Fibroblast of villous mesenchyme (primary cell): ENCODE data around the gene IGFN1. TPM values are rescaled to one million over a fixed set of nuclear protein-coding genes. Genes with fewer than 3 reads are reported as not detected.
"Not testable (repeated sequence)": the region's sequence is repeated elsewhere in the genome, so short reads cannot be mapped to it uniquely, and the experiment has no call there.

Source experiments
- DNase-seq: peaks from one replicate; pipeline ENCODE4 v3.0.0-alpha.2; 2010; ENCODE audit warnings: low read depth
- H3K4me3 ChIP-seq: 2 replicates; pipeline ENCODE4 v1.5.1; 2011; ENCODE audit warnings: low read depth, mild to moderate bottlenecking, low read length
- CTCF ChIP-seq: IDR thresholded peaks from 2 replicates; pipeline ENCODE4 v1.5.1; 2012; ENCODE audit warnings: low read depth, mild to moderate bottlenecking, low read length; ENCODE audit not compliant: insufficient read depth
- total RNA-seq: library from RNA; depleted of rRNA; stranded (reverse); fragments of >200 nt; gene quantifications from 2 replicates; pipeline ENCODE4 v1.2.3, GENCODE V29; 2012

Gene IGFN1
- total RNA-seq, 1 donor: under 0.01 TPM

DNA sequence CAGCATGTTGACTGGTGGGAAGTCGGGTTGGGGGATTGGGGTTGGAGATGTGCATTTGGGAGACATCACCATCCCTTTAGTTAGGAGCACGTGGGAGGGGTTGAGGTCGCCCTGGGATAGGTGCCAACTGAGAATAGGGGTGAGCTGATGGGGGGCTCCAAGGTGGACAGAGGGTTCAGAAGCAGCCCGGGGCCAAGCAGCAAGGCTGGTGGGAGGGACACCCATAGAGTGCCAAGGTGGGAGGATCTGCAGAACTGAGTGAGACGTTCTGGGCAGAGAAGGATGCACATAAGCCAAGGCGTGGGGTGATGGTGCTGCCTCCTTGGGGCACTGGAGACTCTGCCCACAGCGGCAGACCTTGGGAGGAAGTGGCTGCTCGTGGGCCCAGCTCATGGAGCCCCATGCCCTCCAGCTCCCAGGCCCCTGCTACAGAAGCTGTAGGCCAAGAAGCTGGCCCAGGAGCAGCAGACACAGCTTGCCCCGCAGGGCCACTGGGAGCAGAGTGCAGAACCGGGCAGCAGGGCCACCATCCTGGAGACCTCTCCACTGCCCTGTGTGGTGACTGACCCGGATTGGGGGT is 61.3 kb downstream of the IGFN1 start:
- TF ChIP-seq CTCF: no peak
- DNase-seq: no peak
- no peak overlapping the region for H3K4me3 ChIP-seq

GRCh38 chr1:201252944-201253371 is 62.3 kb downstream of the IGFN1 start:
- no peak for TF ChIP-seq CTCF
- no peak for DNase-seq
- no peak overlapping the region for H3K4me3 ChIP-seq

- TF ChIP-seq CTCF: no peak
- no peak for DNase-seq
- no peak overlapping the region for H3K4me3 ChIP-seq
These were observed 62.8 kb downstream of the IGFN1 start for GRCh38 chr1:201253411-201253810.

DNA sequence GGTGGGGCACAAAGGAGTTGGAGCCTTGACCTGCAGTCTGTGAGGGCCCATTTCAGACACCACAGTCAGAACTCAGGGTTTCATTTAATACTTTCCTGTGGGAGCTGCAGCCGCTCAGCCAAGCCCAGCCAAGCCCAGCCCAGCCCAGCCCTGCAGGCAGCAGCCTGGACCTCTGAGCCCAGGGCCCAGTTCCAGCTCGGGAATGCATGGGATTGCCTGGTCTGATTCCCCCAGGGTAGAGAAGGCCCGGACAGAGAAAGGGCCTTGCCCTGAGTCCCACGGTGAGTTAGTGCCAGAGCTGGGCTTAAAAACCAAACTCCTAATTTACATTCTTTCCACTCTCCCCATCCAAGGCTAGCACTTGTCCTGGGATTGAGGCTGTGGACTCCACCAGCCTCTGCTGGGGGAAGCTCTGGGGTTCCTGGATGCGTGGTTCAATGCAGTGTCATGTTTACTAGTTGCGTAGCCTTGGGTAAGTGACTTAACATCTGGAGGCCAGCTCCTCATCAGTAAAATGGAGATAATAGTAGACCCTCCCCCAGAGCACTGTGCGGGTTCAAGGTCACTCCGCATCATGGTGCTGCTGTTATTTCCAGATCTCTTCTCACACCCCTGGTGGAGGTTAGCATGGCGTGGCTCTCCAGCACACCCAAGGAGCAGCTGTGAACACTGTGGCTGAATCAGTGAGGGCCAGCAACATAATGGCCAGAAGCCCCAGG is 63.4 kb downstream of the IGFN1 start:
- no peak for DNase-seq
- no peak for TF ChIP-seq CTCF
- no peak overlapping the region for H3K4me3 ChIP-seq

GRCh38 chr1:201254625-201255478 is 64.2 kb downstream of the IGFN1 start:
- H3K4me3 ChIP-seq: no peak overlapping the region
- peak; percentile 92 for TF ChIP-seq CTCF
- peak; percentile 25 for DNase-seq

DNA sequence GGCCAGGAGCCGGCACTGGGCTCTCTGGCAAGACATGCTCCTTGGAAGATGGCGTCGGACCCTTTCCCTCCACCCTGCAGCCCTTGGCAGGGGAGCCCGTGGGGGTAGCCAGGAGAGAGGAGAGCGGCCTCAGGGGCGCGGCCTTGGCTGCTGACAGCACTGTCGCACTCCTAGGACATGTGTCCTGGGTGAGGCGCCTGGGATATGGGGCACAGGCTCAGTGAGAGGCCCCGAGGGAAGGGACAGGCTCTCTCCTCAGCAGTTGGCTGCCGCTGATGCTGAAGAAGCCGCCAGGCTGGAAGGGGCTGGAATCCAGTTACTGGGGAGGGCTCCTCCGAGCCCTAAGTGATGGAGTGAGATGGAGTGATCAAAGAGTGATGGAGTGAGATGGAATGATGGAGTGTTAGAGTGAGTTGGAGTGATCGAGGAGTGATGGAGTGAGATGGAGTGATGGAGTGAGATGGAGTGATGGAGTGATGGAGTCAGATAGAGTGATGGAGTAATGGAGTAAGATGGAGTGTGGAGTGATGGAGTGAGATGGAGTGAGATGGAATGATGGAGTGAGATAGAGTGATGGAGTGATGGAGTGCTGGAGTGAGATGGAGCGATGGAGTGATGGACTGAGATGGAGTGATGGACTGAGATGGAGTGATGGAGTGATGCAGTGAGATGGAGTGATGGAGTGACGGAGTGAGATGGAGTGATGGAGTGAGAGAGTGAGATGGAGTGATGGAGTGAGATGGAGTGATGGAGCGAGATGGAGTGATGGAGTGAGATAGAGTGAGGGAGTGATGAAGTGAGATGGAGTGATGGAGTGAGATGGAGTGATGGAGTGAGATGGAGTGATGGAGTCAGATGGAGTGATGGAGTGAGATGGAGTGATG is 65.1 kb downstream of the IGFN1 start:
- no peak for TF ChIP-seq CTCF
- no peak for DNase-seq
- H3K4me3 ChIP-seq: no peak overlapping the region

- not testable (repeated sequence) for DNase-seq
These were observed 67.5 kb downstream of the IGFN1 start for GRCh38 chr1:201258132-201258531.

More at GRCh38 chr1:201258132-201258531, 67.5 kb downstream of the IGFN1 start:
- H3K4me3 ChIP-seq: not testable (repeated sequence)
